NT2/D1 (cell line): ENCODE measurements around the gene ARL17A.
"Not testable (repeated sequence)": the region's sequence is repeated elsewhere in the genome, so short reads cannot be mapped to it uniquely, and the experiment has no call there.

Experiments
- SUZ12 ChIP-seq: IDR thresholded peaks from 2 replicates; pipeline ENCODE4 v1.6.1; 2011; ENCODE audit not compliant: insufficient read length, insufficient read depth; ENCODE audit errors: extremely low read depth
- YY1 ChIP-seq: IDR thresholded peaks from 2 replicates; pipeline ENCODE4 v1.6.1; 2011; ENCODE audit not compliant: insufficient read length, insufficient read depth
- ZNF274 ChIP-seq: IDR thresholded peaks from 2 replicates; pipeline ENCODE4 v1.6.1; 2011; ENCODE audit warnings: mild to moderate bottlenecking, low read depth, low read length

DNA sequence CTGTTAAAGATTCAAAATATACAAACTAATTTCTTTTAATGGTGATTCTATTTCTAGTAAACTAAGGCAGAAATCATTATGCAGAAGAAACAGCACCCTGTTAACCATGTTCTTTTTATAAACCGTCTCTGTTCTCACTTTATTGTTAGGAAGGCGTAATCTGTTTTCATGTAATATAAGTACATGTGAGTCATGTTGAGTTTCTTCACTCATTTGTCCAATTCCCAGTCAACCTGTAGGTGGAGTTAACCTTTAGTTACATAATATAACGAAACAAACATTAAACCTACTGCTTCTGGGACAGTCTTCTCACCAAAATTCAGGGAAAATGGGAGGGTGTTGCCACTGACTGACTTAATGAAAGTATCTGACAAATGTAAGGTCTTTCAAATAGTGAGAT is 105.0 kb downstream of the ARL17A start:
- not testable (repeated sequence) for TF ChIP-seq YY1, ZNF274, SUZ12
